ENCODE results near the gene SPATA9.
"Not testable (repeated sequence)": the region's sequence is repeated elsewhere in the genome, so short reads cannot be mapped to it uniquely, and the experiment has no call there.

Gene SPATA9

GRCh38 chr5:95672641-95673040, 10.2 kb downstream of the SPATA9 start:
- no peak for DNase-seq

- no peak for DNase-seq
These were observed 11.0 kb downstream of the SPATA9 start for GRCh38 chr5:95671826-95672225.

- DNase-seq = no peak
These were observed 12.2 kb downstream of the SPATA9 start for GRCh38 chr5:95670568-95670967.

GRCh38 chr5:95669985-95670384, 12.8 kb downstream of the SPATA9 start:
- DNase-seq = no peak

GRCh38 chr5:95669540-95669939, 13.3 kb downstream of the SPATA9 start:
- no peak for DNase-seq

- DNase-seq = no peak
These were observed 14.1 kb downstream of the SPATA9 start for GRCh38 chr5:95668728-95669127.

GRCh38 chr5:95668216-95668615, 14.6 kb downstream of the SPATA9 start:
- no peak for DNase-seq

GRCh38 chr5:95667678-95668077, 15.1 kb downstream of the SPATA9 start:
- DNase-seq = no peak

- DNase-seq = no peak
These were observed 15.7 kb downstream of the SPATA9 start for GRCh38 chr5:95667061-95667618.

- DNase-seq = peak; percentile 50
These were observed 18.5 kb downstream of the SPATA9 start for GRCh38 chr5:95664204-95664786.

GRCh38 chr5:95662946-95663345, 19.8 kb downstream of the SPATA9 start:
- no peak for DNase-seq

- DNase-seq = no peak
These were observed 22.7 kb downstream of the SPATA9 start for GRCh38 chr5:95660060-95660459.

GRCh38 chr5:95655575-95655974, 27.2 kb downstream of the SPATA9 start:
- no peak for DNase-seq

- DNase-seq = no peak
These were observed 28.6 kb downstream of the SPATA9 start for GRCh38 chr5:95654196-95654595.

GRCh38 chr5:95652849-95653248, 29.9 kb downstream of the SPATA9 start:
- no peak for DNase-seq

GRCh38 chr5:95649842-95650620, 32.8 kb downstream of the SPATA9 start:
- no peak for DNase-seq

- no peak for DNase-seq
These were observed 33.5 kb downstream of the SPATA9 start for GRCh38 chr5:95649274-95649673.

- no peak for DNase-seq
These were observed 34.6 kb downstream of the SPATA9 start for GRCh38 chr5:95647886-95648860.

- peak; percentile 94 for DNase-seq
These were observed 36.0 kb downstream of the SPATA9 start, which contains the start of gene RFESD for GRCh38 chr5:95646569-95647431. TSS of gene RFESD (plus strand) at chr5:95646777. CDS start at chr5:95652272, 5,495 bp downstream.

GRCh38 chr5:95646226-95646568, 36.6 kb downstream of the SPATA9 start:
- not testable (repeated sequence) for DNase-seq

GRCh38 chr5:95644351-95645042, 38.3 kb downstream of the SPATA9 start:
- peak; percentile 70 for DNase-seq
